Epithelial cell of prostate (primary cell): Measurements from ENCODE around the gene LRTM2.

Source experiments
- DNase-seq: peaks from one replicate; pipeline ENCODE4 v3.0.0-alpha.2; 2011; ENCODE audit warnings: low read depth, low spot score
- H3K27ac ChIP-seq: fragments of 450-650 bp; 2 replicates; pipeline ENCODE4 v1.5.1; 2017; ENCODE audit warnings: mild to moderate bottlenecking

Gene LRTM2

GRCh38 chr12:1839464-1839863, 19.1 kb downstream of the LRTM2 start:
- no peak overlapping the region for H3K27ac ChIP-seq
- DNase-seq: no peak

GRCh38 chr12:1839956-1840951, 19.9 kb downstream of the LRTM2 start:
- DNase-seq: no peak
- H3K27ac ChIP-seq: no peak overlapping the region

- no peak for DNase-seq
- H3K27ac ChIP-seq: no peak overlapping the region
Measured at GRCh38 chr12:1840981-1841425, 20.6 kb downstream of the LRTM2 start.

GRCh38 chr12:1841586-1842182, 21.3 kb downstream of the LRTM2 start:
- no peak overlapping the region for H3K27ac ChIP-seq
- no peak for DNase-seq

GRCh38 chr12:1842183-1842904, 22.0 kb downstream of the LRTM2 start:
- H3K27ac ChIP-seq: no peak overlapping the region
- DNase-seq: no peak

GRCh38 chr12:1842905-1843640, 22.7 kb downstream of the LRTM2 start:
- DNase-seq: no peak
- no peak overlapping the region for H3K27ac ChIP-seq

- H3K27ac ChIP-seq: no peak overlapping the region
- no peak for DNase-seq
Measured at GRCh38 chr12:1843641-1844005, 23.3 kb downstream of the LRTM2 start.

GRCh38 chr12:1844223-1844622, 23.9 kb downstream of the LRTM2 start:
- no peak for DNase-seq
- H3K27ac ChIP-seq: no peak overlapping the region

- no peak overlapping the region for H3K27ac ChIP-seq
- no peak for DNase-seq
Measured at GRCh38 chr12:1844661-1845409, 24.5 kb downstream of the LRTM2 start.

- DNase-seq: no peak
- H3K27ac ChIP-seq: no peak overlapping the region
Measured at GRCh38 chr12:1845427-1845826, 25.1 kb downstream of the LRTM2 start.

- no peak for DNase-seq
- no peak overlapping the region for H3K27ac ChIP-seq
Measured at GRCh38 chr12:1845886-1846285, 25.5 kb downstream of the LRTM2 start.

- DNase-seq: no peak
- H3K27ac ChIP-seq: no peak overlapping the region
Measured at GRCh38 chr12:1846421-1847405, 26.3 kb downstream of the LRTM2 start.

- no peak for DNase-seq
- no peak overlapping the region for H3K27ac ChIP-seq
Measured at GRCh38 chr12:1847411-1847810, 27.0 kb downstream of the LRTM2 start.

GRCh38 chr12:1848146-1848545, 27.8 kb downstream of the LRTM2 start:
- DNase-seq: no peak
- no peak overlapping the region for H3K27ac ChIP-seq

- H3K27ac ChIP-seq: no peak overlapping the region
- no peak for DNase-seq
Measured at GRCh38 chr12:1848745-1849144, 28.4 kb downstream of the LRTM2 start.

- DNase-seq: peak; percentile 6
- no peak overlapping the region for H3K27ac ChIP-seq
Measured at GRCh38 chr12:1851151-1851701, 30.9 kb downstream of the LRTM2 start.

GRCh38 chr12:1852076-1852475, 31.7 kb downstream of the LRTM2 start:
- H3K27ac ChIP-seq: no peak overlapping the region
- DNase-seq: no peak

GRCh38 chr12:1853716-1854115, 33.4 kb downstream of the LRTM2 start:
- no peak overlapping the region for H3K27ac ChIP-seq
- no peak for DNase-seq
